HFFc6 (cell line): ENCODE measurements around the gene ANKRD40CL. TPM values are rescaled to one million over a fixed set of nuclear protein-coding genes. Genes with fewer than 3 reads are reported as not detected.

Source experiments
- DNase-seq: peaks from one replicate; pipeline ENCODE4 v3.0.0-alpha.2; 2018
- H3K27ac Mint-ChIP-seq: 2 replicates; pipeline ENCODE4 v1.8.0; 2020; ENCODE audit warnings: mild to moderate bottlenecking, mixed read lengths
- H3K27me3 Mint-ChIP-seq: 2 replicates; pipeline ENCODE4 v1.8.0; 2021; ENCODE audit warnings: mild to moderate bottlenecking, moderate library complexity, mixed read lengths; ENCODE audit not compliant: insufficient read depth
- H3K36me3 Mint-ChIP-seq: 2 replicates; pipeline ENCODE4 v1.8.0; 2021; ENCODE audit warnings: low read depth, mixed read lengths
- H3K4me1 Mint-ChIP-seq: 2 replicates; pipeline ENCODE4 v1.8.0; 2020; ENCODE audit warnings: low read depth, mixed read lengths
- H3K4me3 Mint-ChIP-seq: 2 replicates; pipeline ENCODE4 v1.8.0; 2020; ENCODE audit warnings: mild to moderate bottlenecking, moderate library complexity, mixed read lengths
- H3K9me3 Mint-ChIP-seq: 2 replicates; pipeline ENCODE4 v1.8.0; 2020; ENCODE audit warnings: mild to moderate bottlenecking, mixed read lengths
- CTCF ChIP-seq: fragments of 200-600 bp; sonication (generic); IDR thresholded peaks from 2 replicates; pipeline ENCODE4 v1.5.0; 2021; ENCODE audit warnings: antibody characterized with exemption, mild to moderate bottlenecking
- total RNA-seq, 6 experiments: library from RNA; stranded (reverse); fragmentation: NEBNext Ultra II Directional; extraction: Animal tissue kit (Norgen Biotek cat#: 25700); gene quantifications; 2 replicates in 1 of 6; 3 replicates in 5 of 6; pipeline ENCODE4 v1.2.3, GENCODE V29; 2021

ANKRD40CL gene
- total RNA-seq, 6 experiments from 2014 or later, result not detected

DNA sequence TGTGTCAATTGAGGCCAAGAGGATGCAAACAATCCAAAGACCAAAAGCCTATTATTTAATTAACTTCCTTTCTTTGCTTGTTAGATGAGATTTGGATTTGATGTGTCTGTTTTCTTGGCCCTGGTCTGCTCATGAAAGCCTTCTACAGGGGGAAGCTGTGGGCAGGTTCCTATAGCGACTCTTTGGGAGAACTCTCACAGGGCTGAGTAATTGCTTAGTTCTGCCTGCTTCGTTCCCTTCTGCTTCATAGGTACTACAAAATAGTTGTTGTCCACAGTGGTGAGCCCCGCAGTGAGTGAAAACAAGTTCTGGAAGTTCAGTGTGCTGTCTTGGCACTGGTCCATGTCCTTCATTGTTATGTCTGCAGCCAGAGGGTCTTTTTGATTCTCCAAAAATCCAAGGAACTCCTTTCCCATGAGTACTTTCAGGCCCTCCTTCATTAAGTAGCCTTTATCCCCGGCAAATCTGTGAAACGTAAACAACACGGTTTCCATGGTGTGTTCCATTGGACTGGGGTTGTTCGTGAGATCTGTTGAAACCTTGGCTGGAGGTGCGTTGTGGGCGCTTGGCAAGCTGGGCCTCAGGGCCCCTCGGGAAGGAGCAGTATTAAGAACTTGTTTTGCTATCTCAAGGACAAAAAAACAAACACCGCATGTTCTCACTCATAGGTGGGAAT lies 30.0 kb upstream of the ANKRD40CL start:
- Mint-ChIP-seq H3K27ac (no peak overlapping the region), H3K36me3 (no peaks in the 10 kb centered on the region), H3K9me3 (no peaks in the 10 kb centered on the region), H3K4me1 (no peaks in the 10 kb centered on the region), H3K27me3 (peaks cover 18% of the 10 kb centered on the region), H3K4me3 (no peak overlapping the region)
- no peak for DNase-seq
- TF ChIP-seq CTCF, result no peak

DNA sequence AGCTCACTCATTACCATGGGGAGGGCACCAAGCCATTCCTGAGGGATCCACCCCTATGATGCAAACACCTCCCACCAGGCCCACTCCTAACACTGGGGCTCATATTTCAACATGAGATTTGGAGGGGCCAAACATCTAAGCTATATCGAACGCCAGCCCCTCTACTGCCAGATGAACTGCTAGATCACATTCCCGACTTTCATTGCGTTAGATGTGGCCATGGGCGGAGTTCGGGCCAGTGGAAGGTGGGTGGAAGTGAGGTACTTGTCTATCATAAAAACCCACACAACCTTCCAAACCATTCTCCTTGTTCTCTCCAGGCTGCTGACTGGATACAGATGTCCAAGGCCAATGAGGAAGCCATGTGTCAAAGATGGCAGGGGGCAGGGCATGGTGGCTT lies 27.0 kb upstream of the ANKRD40CL start:
- Mint-ChIP-seq H3K4me3 (no peak overlapping the region), H3K27ac (no peak overlapping the region), H3K27me3 (peaks cover 7% of the 10 kb centered on the region), H3K4me1 (peaks cover 7% of the 10 kb centered on the region), H3K36me3 (no peaks in the 10 kb centered on the region), H3K9me3 (no peaks in the 10 kb centered on the region)
- DNase-seq, result no peak
- TF ChIP-seq CTCF, result no peak

DNA sequence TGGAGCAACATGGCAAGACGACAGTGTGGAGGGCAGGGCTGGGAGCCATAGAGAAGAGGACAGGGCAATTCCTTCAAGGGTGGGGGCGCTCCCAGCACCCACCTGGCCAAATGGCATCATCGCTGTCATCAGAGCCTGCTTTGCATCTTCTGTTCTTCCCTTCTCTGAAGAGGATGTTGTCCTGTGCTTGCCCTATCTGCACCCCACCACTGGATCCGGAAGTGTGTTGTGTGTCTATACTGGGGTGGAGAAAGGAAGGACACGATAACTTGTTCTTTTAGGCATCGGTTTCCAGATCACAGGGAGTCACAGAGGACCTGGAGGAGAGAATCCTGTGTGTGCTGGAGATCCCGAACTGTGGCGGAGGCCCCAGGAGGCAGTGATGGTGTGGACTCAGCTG lies 25.7 kb upstream of the ANKRD40CL start:
- TF ChIP-seq CTCF, result no peak
- H3K4me1 Mint-ChIP-seq, result peaks cover 7% of the 10 kb centered on the region
- no peak for DNase-seq
- H3K27ac Mint-ChIP-seq, result no peak overlapping the region
- peaks cover 4% of the 10 kb centered on the region for H3K27me3 Mint-ChIP-seq
- H3K9me3 Mint-ChIP-seq, result no peaks in the 10 kb centered on the region
- H3K36me3 Mint-ChIP-seq, result no peaks in the 10 kb centered on the region
- H3K4me3 Mint-ChIP-seq, result no peak overlapping the region

DNA sequence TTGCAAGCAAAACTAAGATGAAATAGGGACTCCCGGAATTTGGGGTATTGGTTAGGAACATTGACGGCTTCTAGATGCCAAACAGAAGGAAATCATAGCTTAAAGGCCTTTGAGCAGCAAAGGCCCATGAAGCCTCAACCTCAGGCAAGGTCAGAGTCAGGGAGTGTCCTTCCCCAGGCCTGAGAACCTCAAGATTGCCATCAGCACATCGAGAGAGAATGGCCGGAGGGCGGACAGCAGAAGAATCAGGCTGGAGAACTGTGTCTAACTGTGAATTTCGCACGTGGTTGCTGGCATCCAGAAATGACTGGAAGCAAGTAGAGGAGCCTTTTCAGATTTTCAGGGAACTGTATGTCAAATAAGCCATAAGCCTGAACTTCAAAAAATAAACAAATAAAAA lies 24.8 kb upstream of the ANKRD40CL start:
- Mint-ChIP-seq H3K4me3 (no peak overlapping the region), H3K4me1 (peaks cover 9% of the 10 kb centered on the region), H3K9me3 (no peaks in the 10 kb centered on the region), H3K27ac (no peak overlapping the region), H3K27me3 (peaks cover 4% of the 10 kb centered on the region), H3K36me3 (no peaks in the 10 kb centered on the region)
- TF ChIP-seq CTCF, result no peak
- no peak for DNase-seq

DNA sequence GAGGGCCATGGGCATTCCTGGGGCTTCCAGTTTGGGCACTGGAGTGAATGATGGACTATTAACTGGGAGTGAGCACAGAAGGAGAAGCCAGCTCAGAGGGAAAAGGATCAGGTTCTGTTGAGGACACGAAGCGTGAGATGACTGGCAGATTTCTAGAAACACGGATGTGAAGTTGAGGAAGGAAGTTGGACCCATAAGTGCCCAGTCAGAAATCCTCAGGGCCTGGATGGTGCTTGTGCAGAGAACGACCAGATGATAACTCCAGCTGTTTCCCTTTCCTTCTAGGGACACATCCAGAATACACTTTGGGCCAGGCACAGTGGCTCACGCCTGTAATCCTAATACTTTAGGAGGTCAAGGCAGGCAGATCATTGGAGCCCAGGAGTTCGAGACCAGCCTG lies 23.3 kb upstream of the ANKRD40CL start:
- no peak for TF ChIP-seq CTCF
- Mint-ChIP-seq H3K4me3 (no peak overlapping the region), H3K9me3 (no peaks in the 10 kb centered on the region)

More for the DNA sequence above, 23.3 kb upstream of the ANKRD40CL start:
- Mint-ChIP-seq H3K36me3 (no peaks in the 10 kb centered on the region), H3K27ac (no peak overlapping the region), H3K27me3 (peaks cover 6% of the 10 kb centered on the region), H3K4me1 (peaks cover 21% of the 10 kb centered on the region)
- DNase-seq, result no peak
